Immature natural killer cell (primary cell): ENCODE measurements around the gene CDH4. TPM values are rescaled to one million over a fixed set of nuclear protein-coding genes. Genes with fewer than 3 reads are reported as not detected.
"Not testable (repeated sequence)": the region's sequence is repeated elsewhere in the genome, so short reads cannot be mapped to it uniquely, and the experiment has no call there.

Source experiments
- DNase-seq, 3 donors: peaks; one replicate each; pipeline ENCODE4 v3.0.0; 2022; ENCODE audit warnings: mixed read lengths in 1 of 3
- H3K27ac Mint-ChIP-seq, 6 donors: one replicate each; pipeline ENCODE4 v1.8.0; 2020; ENCODE audit warnings: mixed read lengths in 6 of 6, mild to moderate bottlenecking in 5 of 6, inconsistent platforms in 4 of 6, moderate library complexity in 3 of 6
- H3K27me3 Mint-ChIP-seq, 3 donors: one replicate each; pipeline ENCODE4 v1.8.0; 2020 to 2021; ENCODE audit warnings: low read depth in 3 of 3, mild to moderate bottlenecking in 3 of 3, mixed read lengths in 3 of 3, moderate library complexity in 3 of 3, inconsistent platforms in 1 of 3
- H3K36me3 Mint-ChIP-seq, 3 donors: one replicate each; pipeline ENCODE4 v1.8.0; 2020; ENCODE audit warnings: mixed read lengths in 3 of 3, inconsistent platforms in 2 of 3, mild to moderate bottlenecking in 2 of 3
- H3K4me1 Mint-ChIP-seq, 2 donors: one replicate each; pipeline ENCODE4 v1.8.0; 2020; ENCODE audit warnings: inconsistent platforms in 2 of 2, mild to moderate bottlenecking in 2 of 2, mixed read lengths in 2 of 2, moderate library complexity in 1 of 2
- H3K4me3 Mint-ChIP-seq, 5 donors: one replicate each; pipeline ENCODE4 v1.8.0; 2020; ENCODE audit warnings: mild to moderate bottlenecking in 5 of 5, mixed read lengths in 5 of 5, inconsistent platforms in 3 of 5, moderate library complexity in 3 of 5
- H3K9me3 Mint-ChIP-seq, 6 donors: one replicate each; pipeline ENCODE4 v1.8.0; 2020; ENCODE audit warnings: mild to moderate bottlenecking in 6 of 6, mixed read lengths in 6 of 6, inconsistent platforms in 4 of 6, moderate library complexity in 3 of 6
- polyA plus RNA-seq, 3 donors: library from polyadenylated mRNA; unstranded; fragments of 300-500 nt; fragmentation: Illumina TruSeq; gene quantifications; one replicate each; pipeline ENCODE4 v1.2.3, GENCODE V29; 2021

Gene CDH4
- polyA plus RNA-seq, 3 donors from 2014 or later = not detected

DNA sequence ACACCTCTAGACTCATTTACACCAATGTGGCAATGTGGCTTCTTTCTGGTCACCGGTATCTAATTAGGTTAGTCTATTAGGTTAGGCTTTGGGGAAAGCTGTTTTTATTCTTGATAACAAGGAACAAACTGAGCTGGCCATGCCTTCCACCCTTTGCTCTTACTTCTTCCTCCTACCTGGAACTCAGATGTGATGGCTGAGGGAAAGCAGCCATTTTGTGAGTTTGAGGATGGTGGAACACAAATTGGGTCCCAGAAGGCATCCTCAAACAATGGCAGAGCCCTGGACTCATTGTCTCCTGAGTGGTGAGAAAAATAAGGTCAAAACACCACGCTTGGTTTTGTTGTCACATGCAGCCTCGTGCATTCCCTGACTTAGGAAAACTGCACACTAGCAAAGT lies 7.7 kb downstream of the CDH4 start:
- Mint-ChIP-seq H3K27ac (no peak overlapping the region), H3K4me3 (no peak overlapping the region), H3K36me3 (peaks cover 0 to 3% (median 0%) of the 10 kb centered on the region in 3 donors), H3K4me1 (peaks cover 0 to 8% of the 10 kb centered on the region in 2 donors), H3K9me3 (no peaks in the 10 kb centered on the region), H3K27me3 (peaks cover 3 to 23% (median 4%) of the 10 kb centered on the region in 3 donors)
- DNase-seq = no peak

DNA sequence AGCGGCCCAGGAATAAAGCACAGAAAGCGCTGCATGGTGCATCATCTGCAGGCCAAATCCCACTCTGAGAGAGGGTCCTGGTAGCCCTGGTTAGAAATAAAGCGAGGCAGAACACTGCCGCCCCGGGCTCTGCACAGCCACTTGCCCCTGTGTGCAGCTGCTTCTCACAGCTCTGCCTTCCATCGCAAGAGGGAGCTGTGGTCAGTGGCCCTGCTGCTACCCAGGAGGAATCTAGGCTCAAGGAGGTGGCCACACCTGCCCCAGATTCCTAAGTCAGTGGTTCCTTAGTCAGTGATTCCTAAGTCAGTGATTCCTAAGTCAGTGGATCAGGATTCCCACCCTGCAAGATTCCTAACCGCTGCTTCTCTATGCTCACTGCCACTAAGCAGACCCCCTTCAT lies 8.8 kb downstream of the CDH4 start:
- Mint-ChIP-seq H3K27ac (no peak overlapping the region), H3K36me3 (peaks cover 0 to 3% (median 0%) of the 10 kb centered on the region in 3 donors), H3K27me3 (peaks cover under 1 to 19% (median 3%) of the 10 kb centered on the region in 3 donors), H3K9me3 (no peaks in the 10 kb centered on the region), H3K4me3 (no peak overlapping the region), H3K4me1 (peaks cover 0 to 8% of the 10 kb centered on the region in 2 donors)
- DNase-seq = no peak

DNA sequence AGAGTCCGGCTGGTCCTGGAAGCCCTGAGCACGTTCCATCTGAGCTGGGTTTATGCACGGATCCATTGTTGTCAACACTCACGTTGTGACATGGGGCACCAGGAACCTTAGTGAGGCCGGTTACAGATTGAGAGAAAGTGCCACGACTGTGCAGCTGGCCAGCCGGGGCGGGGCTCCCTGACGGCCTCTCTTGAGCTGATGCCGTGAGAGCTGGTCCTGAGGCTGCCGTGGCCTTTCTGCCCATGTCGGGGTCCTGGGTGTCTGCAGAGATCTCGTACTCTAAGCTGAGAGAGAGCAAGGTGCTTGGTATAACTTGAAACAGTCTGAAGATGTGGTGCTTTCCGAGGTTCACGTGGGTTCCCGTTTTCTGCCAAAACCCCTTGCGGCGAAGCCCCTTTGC lies 10.0 kb downstream of the CDH4 start:
- peaks cover 0 to 21% (median 3%) of the 10 kb centered on the region in 3 donors for H3K27me3 Mint-ChIP-seq
- no peak overlapping the region for H3K27ac Mint-ChIP-seq
- H3K36me3 Mint-ChIP-seq = peaks cover 0 to under 1% (median 0%) of the 10 kb centered on the region in 3 donors
- H3K9me3 Mint-ChIP-seq = no peaks in the 10 kb centered on the region
- DNase-seq = no peak
- no peak overlapping the region for H3K4me3 Mint-ChIP-seq
- H3K4me1 Mint-ChIP-seq = peaks cover 0 to 6% of the 10 kb centered on the region in 2 donors

DNA sequence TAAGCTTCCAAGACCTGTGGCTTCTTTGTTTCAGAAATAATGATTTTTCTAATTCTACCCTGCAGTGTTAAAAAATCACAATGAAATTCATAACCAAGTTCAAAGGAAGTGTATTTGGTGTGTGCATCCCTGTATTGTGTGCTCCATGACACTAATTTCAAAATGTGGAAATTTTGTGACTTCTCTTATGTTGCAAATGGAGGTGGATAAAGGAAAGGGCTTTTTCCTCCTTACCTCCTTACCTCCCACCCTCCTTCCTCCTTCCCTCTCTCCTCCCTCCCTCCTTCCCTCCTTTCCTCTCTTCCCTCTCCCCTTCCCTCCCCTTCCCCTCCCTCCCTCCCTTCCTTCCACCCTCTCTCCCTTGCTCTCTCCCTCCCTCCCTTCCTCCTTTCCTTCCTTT lies 10.5 kb downstream of the CDH4 start:
- H3K36me3 Mint-ChIP-seq = no peaks in the 10 kb centered on the region
- H3K9me3 Mint-ChIP-seq = no peaks in the 10 kb centered on the region
- H3K27ac Mint-ChIP-seq = no peak overlapping the region
- H3K4me3 Mint-ChIP-seq = no peak overlapping the region
- peaks cover 0 to 18% (median 3%) of the 10 kb centered on the region in 3 donors for H3K27me3 Mint-ChIP-seq
- DNase-seq = no peak
- H3K4me1 Mint-ChIP-seq = peaks cover 0 to 1% of the 10 kb centered on the region in 2 donors

DNA sequence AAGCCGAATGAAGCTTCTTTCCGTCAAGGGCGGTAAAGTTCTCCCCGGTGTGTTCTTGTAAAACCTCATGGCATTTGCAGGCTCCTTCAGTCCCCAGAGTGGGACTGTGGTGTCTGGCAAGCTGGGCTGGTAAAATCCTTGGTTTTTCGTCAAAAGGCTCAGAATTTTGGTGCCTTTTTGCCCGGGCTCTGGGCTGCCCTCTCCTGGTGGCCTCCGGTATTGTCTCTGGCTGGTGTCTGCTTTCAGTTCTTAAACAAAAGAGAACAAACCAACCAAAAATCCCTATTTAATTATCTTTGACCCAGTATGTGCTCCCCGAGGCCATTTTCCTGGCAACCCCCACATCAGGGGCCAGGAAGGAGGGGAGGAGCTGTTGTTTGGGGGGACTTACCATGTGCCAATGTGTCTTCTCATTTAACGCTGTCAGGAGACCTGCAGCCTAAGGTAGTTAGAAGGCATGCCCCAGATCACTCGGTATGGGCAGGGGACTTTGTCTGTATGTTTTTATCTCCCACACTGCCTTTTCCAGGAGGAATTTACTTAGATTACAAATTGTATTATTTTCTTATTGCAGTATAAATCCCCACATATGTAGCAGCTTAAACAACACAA lies 11.1 kb downstream of the CDH4 start:
- H3K4me3 Mint-ChIP-seq = no peak overlapping the region
- H3K4me1 Mint-ChIP-seq = no peaks in the 10 kb centered on the region
- no peak overlapping the region for H3K27ac Mint-ChIP-seq
- no peaks in the 10 kb centered on the region for H3K36me3 Mint-ChIP-seq
- DNase-seq = peak in 2 of 3 donors; percentile 5 to 14
- H3K9me3 Mint-ChIP-seq = no peaks in the 10 kb centered on the region
- H3K27me3 Mint-ChIP-seq = peaks cover 0 to 18% (median 3%) of the 10 kb centered on the region in 3 donors

DNA sequence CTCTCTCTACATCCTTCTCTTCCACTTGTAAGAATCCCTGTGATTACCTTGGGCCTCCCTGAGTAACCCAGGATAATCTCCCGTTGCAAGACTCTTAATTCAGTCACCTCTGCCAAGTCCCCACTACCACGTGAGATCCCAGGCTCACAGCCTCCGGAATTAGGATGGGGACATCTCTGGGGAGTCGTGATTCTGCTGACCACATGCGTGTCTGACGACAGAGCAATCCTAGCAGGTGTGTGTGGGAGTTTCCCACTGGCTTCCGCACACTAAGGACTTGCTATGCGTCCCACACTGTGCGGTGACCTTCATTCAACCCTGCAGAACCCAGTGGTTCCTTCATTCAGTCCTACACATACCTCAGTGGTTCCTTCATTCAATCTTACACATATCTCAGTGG lies 11.9 kb downstream of the CDH4 start:
- H3K36me3 Mint-ChIP-seq = no peaks in the 10 kb centered on the region
- DNase-seq = no peak

DNA sequence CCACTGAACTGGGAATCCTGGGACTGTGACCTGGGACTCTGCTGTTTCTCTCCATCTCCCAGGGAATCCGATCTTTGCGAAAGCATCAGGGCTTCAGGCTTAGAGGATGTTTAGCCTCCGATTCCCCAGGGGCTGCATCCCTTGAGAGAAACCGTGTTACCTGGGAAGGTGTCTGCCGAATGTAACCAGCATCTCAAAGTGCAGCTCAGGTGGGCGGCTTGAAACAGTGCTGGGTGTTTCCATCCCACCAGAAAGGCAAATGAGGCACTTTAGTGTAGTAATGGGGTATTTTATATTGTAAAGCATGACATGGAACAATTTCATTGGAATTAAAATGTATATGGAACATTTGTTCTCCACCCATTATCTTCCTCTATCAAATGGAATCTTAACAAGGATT lies 15.2 kb downstream of the CDH4 start:
- Mint-ChIP-seq H3K27ac (no peak overlapping the region), H3K27me3 (peaks cover 0 to 13% (median 2%) of the 10 kb centered on the region in 3 donors), H3K9me3 (no peaks in the 10 kb centered on the region), H3K4me1 (no peaks in the 10 kb centered on the region), H3K36me3 (no peaks in the 10 kb centered on the region), H3K4me3 (no peak overlapping the region)
- DNase-seq = no peak

More for the DNA sequence above, 11.9 kb downstream of the CDH4 start:
- H3K4me1 Mint-ChIP-seq = no peaks in the 10 kb centered on the region
- H3K27ac Mint-ChIP-seq = no peak overlapping the region
- H3K9me3 Mint-ChIP-seq = no peaks in the 10 kb centered on the region
- H3K27me3 Mint-ChIP-seq = peaks cover 0 to 18% (median 0%) of the 10 kb centered on the region in 3 donors
- H3K4me3 Mint-ChIP-seq = no peak overlapping the region

DNA sequence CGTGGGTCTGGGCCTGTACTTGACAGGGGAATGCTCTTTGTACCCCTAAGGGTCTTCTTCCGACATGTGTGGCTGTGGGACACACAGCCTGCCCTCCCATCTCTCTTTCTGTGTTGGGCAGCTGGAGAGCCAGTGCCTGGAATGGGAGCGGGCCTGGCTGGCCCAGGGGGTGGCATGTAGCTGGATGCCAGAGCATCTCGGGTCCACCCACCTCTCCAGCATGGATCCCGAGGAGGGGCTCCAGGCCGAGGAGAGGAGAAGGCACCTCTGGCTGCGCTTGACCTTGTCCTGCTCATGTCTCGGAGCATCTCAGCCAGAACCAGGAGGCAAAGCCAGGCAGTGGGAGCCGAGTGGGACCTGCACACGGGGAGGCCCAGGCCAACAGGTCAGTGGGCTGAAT lies 16.0 kb downstream of the CDH4 start:
- H3K4me3 Mint-ChIP-seq = no peak overlapping the region
- DNase-seq = no peak
- no peak overlapping the region for H3K27ac Mint-ChIP-seq
- no peaks in the 10 kb centered on the region for H3K36me3 Mint-ChIP-seq
- H3K9me3 Mint-ChIP-seq = peaks cover 0 to 2% (median 0%) of the 10 kb centered on the region in 6 donors
- H3K27me3 Mint-ChIP-seq = peaks cover 0 to 12% (median 2%) of the 10 kb centered on the region in 3 donors
- no peaks in the 10 kb centered on the region for H3K4me1 Mint-ChIP-seq

DNA sequence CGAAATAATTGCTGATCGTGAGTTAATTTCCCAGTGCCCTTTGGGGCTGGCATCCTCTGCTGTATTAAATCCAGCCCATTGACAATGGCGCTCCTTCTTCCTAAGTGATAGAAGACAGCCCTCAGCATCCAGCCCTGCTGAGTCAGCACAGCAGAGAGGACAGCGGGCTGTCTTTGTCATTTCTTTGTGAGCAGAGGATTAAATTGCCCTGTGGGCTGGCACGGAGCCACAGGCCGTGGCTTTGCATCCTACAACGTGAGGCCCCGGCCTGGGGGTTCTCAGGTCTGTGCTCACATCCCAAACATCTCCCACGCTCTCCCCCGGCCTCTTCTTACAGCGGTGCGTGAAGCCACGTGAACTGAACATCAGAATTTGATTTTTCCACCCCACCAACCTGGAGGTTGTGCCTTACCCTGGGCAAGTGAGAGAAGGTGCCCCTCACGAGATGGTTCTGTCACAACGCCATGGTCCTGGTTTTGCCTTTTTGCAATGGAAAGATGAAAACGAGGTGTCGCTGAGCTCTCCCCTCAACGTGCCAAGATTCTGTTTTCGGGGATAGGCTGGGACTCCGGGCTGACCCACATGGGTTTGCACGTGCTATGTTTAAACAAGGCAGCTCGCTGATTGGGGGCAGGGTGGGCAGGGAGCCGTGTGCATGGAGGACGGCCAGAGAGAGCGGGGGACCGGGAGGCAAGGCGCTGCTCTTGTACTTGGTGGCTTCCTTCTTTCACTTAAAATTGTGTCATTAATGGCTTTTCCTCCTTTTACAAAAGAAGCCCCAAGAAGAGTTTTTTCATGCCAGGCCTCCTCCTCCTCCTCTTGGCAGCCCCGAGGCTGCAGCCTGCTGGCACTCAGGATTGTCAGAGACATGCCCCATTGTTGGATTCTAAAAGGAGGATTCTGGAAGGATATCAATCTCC lies 19.5 kb downstream of the CDH4 start:
- Mint-ChIP-seq H3K27me3 (peaks cover 1 to 5% (median 2%) of the 10 kb centered on the region in 3 donors), H3K36me3 (no peaks in the 10 kb centered on the region), H3K27ac (no peak overlapping the region), H3K4me1 (no peaks in the 10 kb centered on the region), H3K4me3 (no peak overlapping the region), H3K9me3 (peaks cover 0 to 2% (median 0%) of the 10 kb centered on the region in 6 donors)
- DNase-seq = no peak

DNA sequence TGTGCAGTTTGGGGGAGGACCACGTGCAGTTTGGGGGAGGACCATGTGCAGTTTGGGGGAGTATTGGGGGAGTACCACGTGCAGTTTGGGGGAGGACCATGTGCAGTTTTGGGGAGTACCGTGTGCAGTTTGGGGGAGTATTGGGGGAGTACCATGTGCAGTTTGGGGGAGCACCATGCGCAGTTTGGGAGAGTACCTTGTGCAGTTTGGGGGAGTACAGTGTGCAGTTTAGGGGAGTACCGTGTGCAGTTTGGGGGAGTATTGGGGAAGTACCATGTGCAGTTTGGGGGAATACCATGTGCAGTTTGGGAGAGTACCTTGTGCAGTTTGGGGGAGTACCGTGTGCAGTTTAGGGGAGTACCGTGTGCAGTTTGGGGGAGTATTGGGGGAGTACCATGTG lies 21.0 kb downstream of the CDH4 start:
- H3K4me1 Mint-ChIP-seq, H3K27me3 Mint-ChIP-seq, H3K27ac Mint-ChIP-seq, H3K9me3 Mint-ChIP-seq, H3K36me3 Mint-ChIP-seq, H3K4me3 Mint-ChIP-seq, DNase-seq: not testable (repeated sequence)

DNA sequence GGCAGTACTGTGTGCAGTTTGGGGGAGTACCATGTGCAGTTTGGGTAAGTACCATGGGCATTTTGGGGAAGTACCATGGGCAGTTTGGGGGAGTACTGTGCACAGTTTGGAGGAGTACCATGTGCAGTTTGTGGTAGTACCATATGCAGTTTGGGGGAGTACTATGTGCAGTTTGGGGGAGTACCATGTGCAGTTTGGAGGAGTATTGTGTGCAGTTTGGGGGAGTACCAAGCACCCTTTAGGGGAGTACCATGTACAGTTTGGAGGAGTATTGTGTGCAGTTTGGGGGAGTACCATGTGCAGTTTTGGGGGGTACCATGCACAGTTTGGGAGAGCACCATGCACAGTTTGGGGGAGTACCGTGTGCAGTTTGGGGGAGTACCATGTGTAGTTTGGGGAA lies 21.6 kb downstream of the CDH4 start:
- H3K4me3 Mint-ChIP-seq, H3K9me3 Mint-ChIP-seq, H3K36me3 Mint-ChIP-seq, DNase-seq, H3K4me1 Mint-ChIP-seq, H3K27me3 Mint-ChIP-seq, H3K27ac Mint-ChIP-seq: not testable (repeated sequence)

DNA sequence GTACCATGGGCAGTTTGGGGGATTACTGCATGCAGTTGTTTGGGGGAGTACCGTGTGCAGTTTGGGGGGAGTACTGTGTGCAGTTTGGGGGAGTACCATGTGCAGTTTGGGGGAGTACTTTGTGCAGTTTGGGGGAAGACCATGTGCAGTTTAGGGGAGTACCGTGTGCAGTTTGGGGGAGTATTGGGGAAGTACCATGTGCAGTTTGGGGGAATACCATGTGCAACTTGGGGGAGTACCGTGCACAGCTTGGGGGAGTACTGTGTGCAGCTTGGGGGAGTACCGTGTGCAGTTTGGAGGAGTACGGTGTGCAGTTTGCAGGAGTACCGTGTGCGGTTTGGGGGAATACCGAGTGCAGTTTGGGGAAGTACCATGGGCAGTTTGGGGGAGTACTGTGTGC lies 22.3 kb downstream of the CDH4 start:
- no peak for DNase-seq
- Mint-ChIP-seq H3K9me3 (peaks cover 0 to 3% (median 0%) of the 10 kb centered on the region in 6 donors), H3K36me3 (no peaks in the 10 kb centered on the region), H3K4me1 (no peaks in the 10 kb centered on the region), H3K27ac (no peak overlapping the region), H3K4me3 (no peak overlapping the region), H3K27me3 (peaks cover 1 to 3% (median 2%) of the 10 kb centered on the region in 3 donors)

DNA sequence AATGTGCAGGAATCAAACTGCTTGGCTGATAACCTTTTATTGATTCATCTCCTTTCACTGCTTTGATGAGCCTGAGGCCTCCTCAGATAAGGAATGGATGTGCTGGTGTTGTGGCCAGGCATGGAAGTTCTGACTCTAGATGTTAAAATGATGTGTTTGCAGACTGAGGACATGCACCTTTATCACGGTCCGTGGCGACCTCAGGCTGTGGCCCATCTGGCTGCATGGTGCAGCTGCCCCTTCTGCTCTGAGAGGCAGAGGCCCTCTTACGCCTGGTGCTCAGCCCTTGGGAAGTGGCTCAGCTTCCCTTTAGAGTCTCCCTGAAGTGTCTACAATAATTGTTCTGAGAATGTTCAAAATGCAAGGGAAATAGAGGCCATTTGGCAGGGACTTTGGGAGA lies 26.2 kb downstream of the CDH4 start:
- no peak for DNase-seq

DNA sequence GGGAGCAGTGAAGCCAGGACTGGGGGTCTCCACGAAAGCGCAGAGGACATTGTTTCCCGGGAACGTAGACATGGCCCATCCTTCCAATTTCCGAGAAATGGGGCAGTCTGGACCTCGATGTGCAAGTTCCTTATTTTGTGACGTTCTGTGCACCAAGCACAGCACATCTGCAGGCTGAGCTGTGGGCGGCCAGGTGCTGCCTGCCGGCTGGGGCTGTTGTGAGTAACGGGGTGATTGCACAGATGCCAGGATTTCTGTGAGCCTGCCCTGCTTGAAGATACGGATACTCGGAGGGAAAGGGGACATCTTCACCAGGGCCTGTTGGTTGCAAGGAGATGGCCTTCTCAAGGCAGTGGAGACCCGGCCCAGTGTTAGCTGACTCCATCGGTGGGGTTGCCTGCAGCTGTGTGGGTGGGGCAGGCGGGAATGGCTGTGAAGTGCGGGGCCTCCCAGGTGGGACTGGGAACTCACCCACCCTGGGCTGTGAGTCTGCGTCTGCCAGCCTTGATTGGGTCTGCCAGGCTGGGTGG lies 27.6 kb downstream of the CDH4 start:
- Mint-ChIP-seq H3K4me3 (no peak overlapping the region), H3K36me3 (no peaks in the 10 kb centered on the region), H3K4me1 (no peaks in the 10 kb centered on the region)

More for the DNA sequence above, 26.2 kb downstream of the CDH4 start:
- no peak overlapping the region for H3K4me3 Mint-ChIP-seq
- H3K36me3 Mint-ChIP-seq = no peaks in the 10 kb centered on the region
- peaks cover 0 to 1% (median 0%) of the 10 kb centered on the region in 3 donors for H3K27me3 Mint-ChIP-seq
- H3K4me1 Mint-ChIP-seq = no peaks in the 10 kb centered on the region
- peaks cover 0 to 4% (median 0%) of the 10 kb centered on the region in 6 donors for H3K9me3 Mint-ChIP-seq
- no peak overlapping the region for H3K27ac Mint-ChIP-seq

More for the DNA sequence above, 27.6 kb downstream of the CDH4 start:
- H3K9me3 Mint-ChIP-seq = peaks cover 0 to 4% (median 0%) of the 10 kb centered on the region in 6 donors
- DNase-seq = no peak
- H3K27ac Mint-ChIP-seq = no peak overlapping the region
- H3K27me3 Mint-ChIP-seq = peaks cover 0 to 1% (median 0%) of the 10 kb centered on the region in 3 donors
